Stimulated activated CD8-positive, alpha-beta memory T cell treated with anti-CD3 and anti-CD28 coated beads, Interleukin-2, amount 100 ng/mL, for 1 hour (primary cell): ENCODE results near the gene PID1.

Experiments used
- DNase-seq, 2 donors: peaks; one replicate each; pipeline ENCODE4 v3.0.0-alpha.2; 2020; ENCODE audit warnings: low read depth in 2 of 2

PID1 gene

GRCh38 chr2:229261076-229261475, 10.0 kb downstream of the PID1 start:
- no peak for DNase-seq

GRCh38 chr2:229257985-229258384, 13.1 kb downstream of the PID1 start:
- no peak for DNase-seq

DNA sequence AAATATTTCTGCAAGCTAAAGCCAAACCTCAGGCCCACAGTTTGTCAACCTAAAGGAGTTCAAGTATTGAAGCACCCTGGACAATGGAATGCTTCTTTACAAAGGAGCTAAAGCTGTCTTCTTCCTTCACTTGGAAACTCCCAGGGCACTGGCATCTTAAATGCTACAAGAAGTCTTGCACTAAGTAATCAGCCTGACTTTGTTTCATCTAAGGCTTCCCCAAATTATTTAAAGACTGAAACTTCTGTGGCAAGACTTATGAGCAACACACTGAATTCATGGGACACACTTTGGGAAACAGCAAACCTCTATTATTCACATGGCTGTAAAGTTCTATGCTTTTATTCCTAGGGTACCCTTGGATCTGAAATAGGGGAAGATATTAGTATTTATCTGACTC, 14.7 kb downstream of the PID1 start:
- no peak for DNase-seq

GRCh38 chr2:229254206-229254605, 16.9 kb downstream of the PID1 start:
- no peak for DNase-seq

GRCh38 chr2:229252996-229253395, 18.1 kb downstream of the PID1 start:
- no peak for DNase-seq

DNA sequence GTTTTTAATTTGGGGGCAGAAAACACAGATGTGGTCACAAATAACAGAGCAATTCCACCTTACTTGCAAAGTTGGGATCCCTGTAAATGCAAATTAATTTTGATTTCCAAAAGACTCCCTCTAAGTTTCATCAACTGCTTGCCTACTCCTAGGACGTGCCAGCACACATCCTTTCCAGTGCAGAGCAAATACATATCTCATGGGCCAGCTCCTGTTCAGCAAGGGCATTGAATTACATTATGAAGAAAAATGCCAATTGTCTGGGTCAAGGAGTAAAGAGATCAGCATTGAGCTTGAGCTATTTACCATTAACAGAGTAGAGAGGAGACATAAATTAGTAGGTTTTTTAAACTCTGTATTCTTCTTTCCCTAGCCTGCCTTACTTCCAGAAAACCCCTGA, 18.8 kb downstream of the PID1 start:
- DNase-seq = no peak

DNA sequence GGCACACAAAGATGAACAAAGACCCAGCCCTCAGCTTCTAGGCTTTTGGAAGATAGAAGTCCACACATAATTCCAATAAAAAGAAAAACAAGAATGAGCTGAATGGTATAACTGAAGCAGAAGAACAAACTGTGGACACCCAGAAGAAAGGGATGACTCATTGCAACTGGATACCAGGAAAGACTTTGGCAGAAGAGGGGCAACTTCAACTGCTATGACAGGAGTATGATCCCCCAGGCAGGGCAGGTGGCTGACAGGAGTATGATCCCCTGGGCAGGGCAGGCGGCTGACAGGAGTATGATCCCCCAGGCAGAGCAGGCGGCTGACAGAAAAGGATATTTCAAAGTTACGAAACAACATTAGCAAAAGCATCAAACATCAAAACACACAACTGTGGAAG, 21.6 kb downstream of the PID1 start:
- DNase-seq = no peak

GRCh38 chr2:229246334-229246733, 24.8 kb downstream of the PID1 start:
- no peak for DNase-seq

- no peak for DNase-seq
These were observed 26.1 kb downstream of the PID1 start for GRCh38 chr2:229244975-229245374.

DNA sequence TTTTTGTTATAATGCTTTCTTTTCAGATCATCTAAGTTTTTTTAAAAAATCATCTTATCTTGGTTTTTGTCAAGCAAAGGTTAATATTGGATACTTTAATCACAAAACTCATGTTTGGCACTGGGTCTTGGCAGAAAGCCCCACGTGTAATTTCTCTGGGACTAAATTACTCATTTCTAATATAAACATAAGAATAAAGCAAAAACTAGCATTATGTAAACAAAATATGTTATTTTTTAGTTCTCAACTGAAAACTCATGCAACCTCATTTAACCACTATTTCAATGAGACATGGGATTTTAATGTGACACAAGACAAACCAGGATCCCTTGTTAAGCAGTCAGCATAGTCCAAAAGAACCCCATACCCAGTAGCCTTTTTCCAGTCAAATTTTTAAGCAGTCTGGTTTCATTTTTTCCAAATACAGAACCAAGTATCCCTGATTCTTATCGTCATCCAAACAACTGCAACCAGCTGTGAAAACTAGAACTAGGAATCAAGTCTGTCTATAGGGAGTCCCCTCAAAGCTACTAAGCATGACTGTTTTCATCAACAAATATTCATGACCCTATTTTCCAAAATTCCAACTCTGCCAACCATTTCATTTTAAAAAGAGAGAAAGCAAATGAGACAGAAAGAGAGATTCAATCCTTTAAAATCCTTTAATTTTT, 27.1 kb downstream of the PID1 start:
- no peak for DNase-seq

DNA sequence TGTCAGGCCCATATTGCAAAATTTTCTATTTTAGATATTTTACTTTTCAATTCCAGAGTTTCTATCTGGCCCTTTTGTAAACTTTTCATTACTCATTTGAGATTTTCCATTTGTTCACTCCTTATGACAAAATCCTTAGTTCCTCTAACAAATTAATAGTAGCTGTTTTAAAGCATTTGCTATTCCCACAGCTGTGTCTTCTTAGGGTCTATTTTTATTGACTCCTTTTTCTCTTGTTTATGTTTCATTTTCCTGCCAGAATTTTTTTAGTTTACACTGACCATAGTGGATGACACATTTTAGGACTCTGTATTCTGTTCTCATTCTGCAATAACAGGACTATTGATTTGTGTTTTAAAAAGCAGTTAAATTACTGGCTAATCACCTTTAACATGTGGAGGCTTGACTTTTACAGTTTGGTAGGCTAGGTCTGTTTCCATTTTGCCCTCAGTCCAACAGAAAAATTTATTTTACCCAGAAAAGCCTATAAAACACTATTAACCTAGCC, 30.0 kb downstream of the PID1 start:
- DNase-seq = no peak

DNA sequence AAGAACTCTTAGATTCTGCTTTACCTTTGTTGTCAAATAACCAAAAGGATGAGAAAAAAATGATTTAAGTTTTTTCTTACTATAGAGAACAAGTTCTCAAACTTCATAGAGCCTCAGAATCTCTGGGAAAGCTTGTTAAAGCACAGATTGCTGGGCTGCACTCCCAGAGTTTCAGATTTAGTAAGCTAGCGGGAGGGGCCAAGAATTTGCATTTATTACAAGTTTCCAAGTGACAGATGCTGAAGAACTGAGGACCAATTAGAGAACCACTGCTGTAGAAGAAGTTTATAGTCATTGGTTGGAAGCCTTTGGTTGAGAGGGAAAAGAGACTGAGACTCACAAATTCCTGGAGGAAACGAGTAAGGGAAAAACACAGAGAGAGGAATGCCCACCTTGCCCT, 32.1 kb downstream of the PID1 start:
- no peak for DNase-seq

GRCh38 chr2:229237270-229237669, 33.8 kb downstream of the PID1 start:
- no peak for DNase-seq

- DNase-seq = no peak
These were observed 35.8 kb downstream of the PID1 start for GRCh38 chr2:229235131-229235914.

- DNase-seq = no peak
These were observed 39.2 kb downstream of the PID1 start for GRCh38 chr2:229231885-229232284.

GRCh38 chr2:229231328-229231868, 39.7 kb downstream of the PID1 start:
- no peak for DNase-seq

DNA sequence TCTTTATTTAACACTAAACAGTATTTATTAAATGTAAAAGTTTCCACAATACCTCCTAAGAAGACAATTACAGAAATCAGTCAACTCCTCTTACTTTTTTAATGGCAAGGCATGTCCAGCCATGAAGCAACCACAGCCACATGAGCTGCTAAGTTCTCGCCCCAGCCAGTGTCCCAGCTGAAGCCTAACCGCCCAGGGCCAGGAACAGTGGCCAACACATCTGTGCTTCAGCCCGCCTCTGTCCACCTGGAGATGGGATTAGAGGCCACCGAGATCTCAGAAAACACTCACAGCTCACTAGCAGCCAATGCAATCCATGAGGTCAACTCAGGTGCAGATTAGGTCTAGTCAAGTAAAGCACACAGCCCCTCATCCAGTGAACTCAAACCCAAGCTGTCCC, 40.2 kb downstream of the PID1 start:
- no peak for DNase-seq

GRCh38 chr2:229230256-229230655, 40.8 kb downstream of the PID1 start:
- no peak for DNase-seq

GRCh38 chr2:229226382-229226781, 44.7 kb downstream of the PID1 start:
- no peak for DNase-seq

- DNase-seq = no peak
These were observed 48.0 kb downstream of the PID1 start for GRCh38 chr2:229223107-229223506.

GRCh38 chr2:229221641-229222040, 49.4 kb downstream of the PID1 start:
- no peak for DNase-seq

DNA sequence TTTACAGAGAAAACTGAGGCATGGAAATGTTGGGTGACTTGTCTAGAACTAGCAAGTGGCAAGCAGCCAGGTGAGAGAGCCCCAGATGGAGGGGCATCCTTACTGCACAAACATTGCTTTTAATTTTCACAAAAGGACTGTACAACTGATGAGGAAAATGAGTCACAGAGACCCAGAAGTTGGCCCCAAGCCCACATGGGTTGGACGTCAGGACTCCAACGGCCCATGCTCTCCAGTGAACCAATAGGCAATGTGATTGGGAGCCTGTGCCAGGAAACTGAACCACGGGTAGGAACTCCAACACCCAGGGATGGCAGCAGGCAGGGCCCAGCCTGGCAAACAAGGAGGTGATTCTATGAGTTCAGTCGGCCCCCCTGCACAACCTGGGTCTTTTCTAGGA, 50.8 kb downstream of the PID1 start:
- DNase-seq = no peak

DNA sequence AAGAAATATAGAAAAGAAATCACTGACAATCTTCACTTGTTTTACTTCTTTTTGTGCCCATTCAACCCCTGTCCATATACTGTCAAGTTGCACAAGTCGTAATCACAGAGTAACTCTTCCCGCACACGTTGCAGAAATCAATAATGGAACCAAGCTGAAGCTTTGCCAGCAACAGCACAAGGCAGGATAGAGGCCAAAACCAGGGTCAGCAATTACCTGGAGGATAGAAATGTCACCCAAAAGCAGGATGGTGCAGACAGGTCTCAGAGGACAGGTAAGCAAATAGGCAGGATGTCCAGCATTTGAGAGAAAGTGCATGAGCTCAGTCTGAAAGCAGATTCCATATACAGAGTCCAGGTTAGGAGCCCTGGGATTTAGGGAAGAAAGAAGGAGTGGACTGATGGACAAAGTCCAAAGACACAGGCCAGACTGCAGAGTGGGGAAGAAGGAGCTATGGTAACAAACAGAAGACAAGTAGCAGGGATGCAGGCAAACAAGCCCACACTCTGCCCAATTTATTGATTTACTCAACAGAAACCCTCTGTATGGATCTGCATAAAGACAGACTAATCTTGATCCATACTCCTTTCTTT, 52.7 kb downstream of the PID1 start:
- DNase-seq = no peak
